GM18951 (cell line): ENCODE measurements around the gene LATS2.

Experiments used
- POLR2A ChIP-seq: IDR thresholded peaks from 4 replicates; pipeline ENCODE4 v1.6.1; 2011; ENCODE audit warnings: mild to moderate bottlenecking; ENCODE audit not compliant: insufficient read length, insufficient read depth; ENCODE audit errors: extremely low read depth
- in situ Hi-C: fragments of 300-500 bp; cut with MboI; formaldehyde crosslinking; loops from one replicate; pipeline ENCODE4 v1.12.0; 2022; ENCODE audit warnings: low sequenced_read_pairs, mixed read lengths, inconsistent platforms; ENCODE audit not compliant: unreplicated experiment

The LATS2 gene

GRCh38 chr13:20995245-20995838, 66.0 kb downstream of the LATS2 start:
- in situ Hi-C loops = no loop called here
- no peak for TF ChIP-seq POLR2A

GRCh38 chr13:20994441-20994821, 67.0 kb downstream of the LATS2 start:
- no peak for TF ChIP-seq POLR2A
- in situ Hi-C loops = no loop called here

- TF ChIP-seq POLR2A = no peak
- in situ Hi-C loops = no loop called here
Observed at GRCh38 chr13:20993661-20994440, 67.5 kb downstream of the LATS2 start.

GRCh38 chr13:20993211-20993610, 68.2 kb downstream of the LATS2 start:
- TF ChIP-seq POLR2A = no peak

GRCh38 chr13:20991741-20992520, 69.5 kb downstream of the LATS2 start:
- TF ChIP-seq POLR2A = no peak
- in situ Hi-C loops = no loop called here

More at GRCh38 chr13:20993211-20993610, 68.2 kb downstream of the LATS2 start:
- in situ Hi-C loops = no loop called here

- TF ChIP-seq POLR2A = no peak
- in situ Hi-C loops = no loop called here
Observed at GRCh38 chr13:20990910-20991525, 70.4 kb downstream of the LATS2 start.

- in situ Hi-C loops = no loop called here
- TF ChIP-seq POLR2A = no peak
Observed at GRCh38 chr13:20989656-20990321, 71.6 kb downstream of the LATS2 start.

GRCh38 chr13:20988909-20989655, 72.3 kb downstream of the LATS2 start:
- in situ Hi-C loops = no loop called here
- no peak for TF ChIP-seq POLR2A

GRCh38 chr13:20988033-20988908, 73.1 kb downstream of the LATS2 start:
- in situ Hi-C loops = no loop called here
- TF ChIP-seq POLR2A = no peak

GRCh38 chr13:20987599-20987998, 73.8 kb downstream of the LATS2 start:
- TF ChIP-seq POLR2A = no peak
- in situ Hi-C loops = no loop called here

- TF ChIP-seq POLR2A = no peak
- in situ Hi-C loops = no loop called here
Observed at GRCh38 chr13:20984879-20985278, 76.5 kb downstream of the LATS2 start.

- TF ChIP-seq POLR2A = no peak
- in situ Hi-C loops = no loop called here
Observed at GRCh38 chr13:20983386-20983785, 78.0 kb downstream of the LATS2 start.
